Stimulated activated CD8-positive, alpha-beta memory T cell treated with anti-CD3 and anti-CD28 coated beads, Interleukin-15, amount 100 ng/mL, for 48 hours (primary cell): ENCODE results near the gene GPATCH8.
"Not testable (repeated sequence)": the region's sequence is repeated elsewhere in the genome, so short reads cannot be mapped to it uniquely, and the experiment has no call there.

Experiments
- DNase-seq, 2 donors: peaks; one replicate each; pipeline ENCODE4 v3.0.0-alpha.2; 2020; ENCODE audit warnings: low read depth in 2 of 2

The GPATCH8 gene

DNA sequence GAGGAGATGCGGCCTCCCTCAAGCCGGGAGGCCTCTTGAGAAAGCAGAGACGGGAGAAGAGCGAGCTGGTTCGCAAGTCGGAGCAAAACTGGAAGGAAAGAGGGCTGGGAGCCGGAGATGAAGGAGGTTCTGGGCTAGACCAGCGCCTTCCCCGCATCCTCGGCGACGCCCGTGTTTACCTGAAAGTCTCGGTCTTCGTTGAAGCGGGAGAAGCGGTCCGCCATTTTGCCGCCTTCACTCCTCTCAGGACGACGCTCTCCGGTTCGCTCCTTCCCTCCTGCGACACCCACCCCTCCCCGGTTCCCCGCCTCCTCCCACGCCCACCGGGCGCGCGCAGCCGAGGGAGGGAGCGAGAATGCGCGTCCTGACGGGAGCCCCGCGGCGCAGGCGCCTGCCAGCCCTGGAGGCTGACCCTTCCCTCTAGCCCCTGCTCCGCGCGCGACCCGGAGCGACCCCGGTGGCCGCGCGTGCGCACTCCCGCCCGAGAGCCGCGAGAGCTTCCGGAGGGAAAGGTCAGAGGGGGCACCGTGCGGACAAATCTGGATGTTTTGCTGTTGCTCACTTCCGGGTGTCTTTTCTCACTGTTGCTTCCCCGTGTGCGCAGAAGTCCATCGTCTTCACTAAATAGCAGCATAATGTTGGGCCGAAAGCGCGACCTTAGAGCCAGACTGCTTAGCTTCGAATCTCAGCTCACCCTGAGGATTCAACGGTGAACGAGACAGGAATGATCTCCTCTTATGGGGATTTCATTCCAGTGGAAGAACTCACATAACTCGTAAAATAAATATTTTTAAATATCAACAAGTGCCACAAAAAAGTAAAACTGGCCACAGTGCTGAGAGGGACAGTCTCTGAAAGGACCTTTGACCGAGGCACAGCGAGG is at the start of gene GPATCH8:
GPATCH8 (minus strand) TSS at position 260 of the 883 bp plus-strand sequence; CDS start at position 224, 36 bp downstream.
- DNase-seq, result peak; percentile 94 to 96

- DNase-seq, result no peak
These were observed 49.2 kb upstream of the GPATCH8 start for GRCh38 chr17:44552361-44552760.

GRCh38 chr17:44549686-44550085 is 46.5 kb upstream of the GPATCH8 start:
- no peak for DNase-seq

DNA sequence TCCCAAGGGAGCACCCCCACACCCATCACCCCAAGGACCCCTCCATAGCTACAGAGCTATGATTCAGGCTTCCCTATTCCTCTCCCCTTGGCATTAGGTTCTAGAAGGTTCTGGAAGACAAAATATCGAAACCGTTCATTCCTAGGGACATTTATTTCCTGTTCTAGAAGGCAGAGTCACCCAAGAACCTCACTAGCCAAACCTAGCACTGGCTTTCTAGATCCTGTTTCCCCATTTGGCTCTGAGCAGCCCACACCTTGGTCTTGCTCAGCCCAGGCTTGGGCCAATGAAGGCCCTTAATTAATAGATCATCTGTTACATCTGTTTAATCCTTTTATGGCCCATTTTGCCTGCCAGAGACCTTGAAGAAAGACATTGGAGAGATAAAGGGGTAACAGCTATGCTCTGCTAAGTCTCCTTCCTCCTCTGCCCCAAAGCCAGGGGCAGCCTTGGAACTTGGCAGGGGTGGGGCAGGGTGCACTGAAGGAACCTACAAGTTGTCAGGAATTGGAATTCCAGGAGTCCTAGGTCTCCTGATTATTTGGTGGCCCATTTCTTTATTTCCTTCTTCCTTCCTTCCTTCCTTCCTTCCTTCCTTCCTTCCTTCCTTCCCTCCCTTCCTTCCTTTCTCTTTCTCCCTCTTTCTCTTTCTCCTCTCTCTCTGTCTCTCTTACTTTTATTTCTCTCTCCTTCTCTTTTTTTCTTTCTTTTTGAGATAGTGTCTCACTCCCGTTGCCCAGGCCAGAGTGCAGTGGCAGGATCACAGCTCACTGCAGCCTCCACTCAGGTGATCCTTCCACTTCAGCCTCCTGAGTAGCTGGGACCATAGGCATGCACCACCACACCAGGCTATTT is 45.4 kb upstream of the GPATCH8 start:
- DNase-seq, result no peak

DNA sequence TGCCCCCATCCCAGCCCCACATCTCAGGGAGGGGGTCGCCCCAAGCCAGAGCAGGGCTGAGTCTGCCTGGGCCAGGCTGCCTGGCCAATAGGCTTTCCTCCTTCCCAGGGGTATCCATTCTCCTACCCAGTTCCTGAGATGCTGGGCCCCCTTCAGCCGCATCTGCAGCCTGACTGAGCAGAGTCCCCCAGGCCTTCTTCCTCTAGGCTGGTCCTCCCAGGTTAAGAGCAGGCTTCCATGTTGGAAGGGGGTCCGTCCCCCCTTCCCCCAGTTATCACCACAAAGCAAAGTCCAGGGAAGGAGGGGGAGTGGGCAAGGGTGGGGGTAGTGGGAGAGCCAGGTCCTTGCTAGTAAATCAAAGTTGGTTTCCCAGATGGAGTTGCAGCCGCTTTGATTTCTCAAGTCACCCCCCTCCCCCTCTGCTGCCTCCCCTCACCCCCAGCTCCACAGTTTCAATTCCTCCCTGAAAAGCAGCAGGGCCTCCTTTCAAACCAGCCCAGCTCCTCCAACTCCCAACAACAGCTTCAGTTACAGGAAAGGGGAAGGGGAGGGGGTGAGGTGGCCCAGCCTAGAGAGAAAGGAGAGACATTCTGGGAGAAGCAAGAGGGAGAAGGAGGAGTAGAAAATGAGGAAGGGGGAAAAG is 44.5 kb upstream of the GPATCH8 start:
- DNase-seq, result no peak

DNA sequence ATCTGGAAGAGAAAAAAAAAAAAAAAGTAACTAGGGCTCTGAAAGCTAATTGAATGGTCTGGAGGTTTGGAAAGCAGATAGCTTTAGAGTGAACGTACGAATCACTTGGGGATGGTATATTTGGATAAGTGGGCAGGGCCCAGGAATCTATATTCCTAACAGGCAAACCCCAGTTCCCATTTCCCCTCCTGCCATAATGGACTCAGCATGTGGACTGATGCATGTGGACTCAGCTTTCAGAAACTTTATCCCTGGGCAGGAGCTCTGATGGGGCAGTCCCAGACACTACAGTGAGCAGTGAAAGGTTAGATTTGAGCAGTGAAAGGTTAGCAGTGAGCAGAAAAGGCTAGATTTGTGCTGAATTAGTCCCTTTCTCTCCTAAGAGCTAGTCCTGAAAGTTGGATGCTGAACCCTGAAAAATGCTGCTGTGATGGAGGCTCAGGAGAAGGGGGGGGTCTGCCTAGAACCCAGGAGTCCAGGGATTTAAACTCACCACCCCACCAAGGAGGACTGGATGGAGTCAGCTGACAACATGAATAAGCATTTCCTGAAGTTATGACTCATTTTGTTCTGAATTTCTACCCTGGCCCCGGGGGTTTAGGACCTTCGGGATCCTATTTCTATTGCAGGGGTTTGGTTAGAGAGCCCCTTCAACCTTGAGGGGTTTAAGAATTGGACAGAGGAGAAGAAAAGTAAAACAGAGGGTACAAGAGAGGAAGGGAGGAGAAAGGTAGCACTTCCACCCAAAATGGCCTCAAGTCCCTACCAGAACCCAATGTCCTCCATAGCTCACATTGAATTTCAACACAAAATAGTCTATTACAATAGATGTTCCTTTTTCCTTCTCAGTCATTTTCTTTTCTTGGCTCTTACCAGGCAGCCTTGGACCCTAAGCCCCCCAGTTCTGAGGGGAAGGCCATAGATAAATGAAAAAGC is 43.7 kb upstream of the GPATCH8 start:
- DNase-seq, result no peak

DNA sequence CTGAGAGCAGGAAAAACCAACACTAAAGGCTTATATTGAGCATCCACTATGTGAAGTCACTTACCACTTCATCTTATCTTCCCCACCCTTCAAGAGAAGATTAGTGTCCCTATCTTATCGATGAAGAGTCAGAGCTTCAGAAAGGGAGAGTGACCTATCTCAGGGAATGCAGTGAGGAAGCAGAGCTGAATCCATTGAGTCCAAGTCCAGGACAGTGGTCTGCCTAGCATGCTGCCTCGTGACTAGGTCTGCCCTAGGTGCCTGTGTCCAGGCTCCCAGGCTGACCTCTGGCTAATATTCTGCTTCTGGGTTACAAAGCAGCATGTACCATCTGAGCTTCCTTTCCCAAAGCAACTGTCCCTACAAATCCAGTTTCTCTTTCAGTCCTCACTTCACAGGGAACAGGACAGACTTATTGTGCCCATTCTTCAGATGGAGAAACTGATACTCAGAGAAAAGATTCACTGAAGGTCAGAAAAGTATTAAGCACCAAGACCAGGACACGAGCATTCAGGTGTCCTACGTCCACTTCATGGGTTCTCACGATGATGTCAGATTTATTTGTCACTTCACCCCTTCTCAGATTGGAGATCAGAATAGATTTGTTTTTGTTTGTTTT is 40.8 kb upstream of the GPATCH8 start:
- DNase-seq, result no peak

DNA sequence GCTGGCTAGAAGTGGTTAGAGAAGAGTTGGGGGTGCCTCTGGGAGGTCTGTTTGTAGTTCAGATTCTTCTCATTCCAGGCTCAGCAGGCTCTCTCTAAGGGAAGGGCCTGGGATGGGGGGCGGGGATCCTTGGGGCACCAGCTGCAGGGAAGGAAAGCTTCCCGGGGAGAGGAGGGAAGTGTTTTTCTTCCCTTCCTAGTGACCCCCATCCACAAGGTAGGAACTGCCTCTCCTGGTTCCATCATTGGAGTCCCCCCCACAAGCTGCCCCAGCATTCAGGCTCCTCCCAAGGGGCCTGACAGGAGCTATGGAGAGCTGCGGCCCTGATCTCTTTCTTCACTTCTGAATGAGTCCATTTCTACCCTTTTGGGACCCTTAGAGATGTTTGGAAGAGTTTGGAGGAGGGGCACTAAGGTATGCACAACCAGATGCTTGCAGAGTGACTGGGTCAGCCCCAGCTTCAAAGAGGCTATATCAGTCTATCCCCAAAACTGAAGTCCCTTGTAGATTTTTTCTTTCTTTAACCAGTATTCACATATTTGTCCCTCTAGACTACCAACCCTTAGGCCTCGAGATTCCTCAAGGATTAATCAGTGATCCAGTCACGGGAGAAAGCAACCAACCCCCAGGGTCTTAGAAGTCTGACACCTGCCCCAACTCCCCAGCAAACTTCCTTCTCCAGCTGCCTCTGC is 40.2 kb upstream of the GPATCH8 start:
- DNase-seq, result no peak

- no peak for DNase-seq
These were observed 38.8 kb upstream of the GPATCH8 start for GRCh38 chr17:44541884-44542581.

- no peak for DNase-seq
These were observed 37.3 kb upstream of the GPATCH8 start for GRCh38 chr17:44540246-44541084.

DNA sequence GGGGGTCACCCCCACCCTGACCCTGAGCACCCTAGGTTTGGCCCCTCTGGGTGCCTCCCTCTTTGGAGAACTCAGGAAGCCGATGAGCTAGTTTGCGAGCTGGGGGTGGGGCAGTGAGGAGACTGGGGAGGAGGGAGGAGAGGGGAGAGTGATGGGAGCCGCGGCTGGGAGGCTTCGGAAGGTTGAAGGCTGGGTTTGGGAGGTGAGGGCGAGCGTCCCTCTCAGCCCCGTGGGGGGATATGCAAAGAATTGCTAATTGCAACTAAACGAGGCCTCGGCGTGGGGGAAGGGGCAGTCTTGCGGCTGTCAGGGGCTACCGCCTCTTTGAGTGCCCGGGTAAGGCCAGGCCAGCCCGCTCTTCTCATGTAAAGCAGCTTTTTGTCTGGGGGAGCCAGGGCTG is 36.5 kb upstream of the GPATCH8 start:
- DNase-seq, result no peak

- not testable (repeated sequence) for DNase-seq
These were observed 34.7 kb upstream of the GPATCH8 start for GRCh38 chr17:44537922-44538321.

DNA sequence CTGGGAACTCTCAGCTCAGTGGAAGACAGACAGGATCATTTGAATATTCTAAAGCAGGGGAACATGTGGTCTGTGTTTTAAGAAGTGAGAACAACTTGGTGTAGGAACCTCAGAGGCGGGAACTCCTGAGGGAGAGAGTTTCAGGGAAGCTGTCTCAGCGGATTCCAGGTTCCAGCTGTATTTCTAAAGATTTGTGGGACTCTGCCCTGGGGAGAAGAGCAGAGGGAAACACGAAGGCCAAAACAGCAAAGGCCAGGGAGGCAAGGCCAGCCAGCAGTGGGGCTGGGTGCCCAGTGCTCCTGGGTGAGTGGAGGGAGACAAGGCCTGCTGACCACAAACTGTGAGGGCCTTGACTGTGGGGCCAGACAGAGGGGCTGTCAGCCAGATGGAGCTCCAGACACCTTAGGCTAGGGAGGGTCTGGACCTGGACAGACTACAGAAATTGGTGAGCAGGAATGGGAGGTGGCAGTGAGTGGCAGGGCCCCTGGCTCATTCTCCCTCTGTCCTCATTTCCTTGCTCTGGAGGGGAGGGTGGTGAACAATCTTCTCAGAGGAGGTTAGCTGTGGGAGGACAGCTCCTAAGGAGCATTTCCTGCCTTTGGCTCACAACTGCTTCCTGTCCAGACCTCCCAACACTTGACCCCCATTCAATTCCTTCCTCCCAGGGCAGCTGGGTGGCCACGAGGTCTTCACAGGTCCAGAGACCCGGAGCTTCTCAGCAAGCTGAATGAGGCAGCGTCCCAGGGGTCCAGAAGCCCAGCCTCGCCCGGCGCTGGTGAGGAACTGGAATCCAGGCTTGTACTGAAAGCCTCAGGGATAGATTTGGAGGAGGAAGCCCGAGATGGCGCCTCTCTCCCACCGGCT is 33.1 kb upstream of the GPATCH8 start:
- DNase-seq, result no peak

DNA sequence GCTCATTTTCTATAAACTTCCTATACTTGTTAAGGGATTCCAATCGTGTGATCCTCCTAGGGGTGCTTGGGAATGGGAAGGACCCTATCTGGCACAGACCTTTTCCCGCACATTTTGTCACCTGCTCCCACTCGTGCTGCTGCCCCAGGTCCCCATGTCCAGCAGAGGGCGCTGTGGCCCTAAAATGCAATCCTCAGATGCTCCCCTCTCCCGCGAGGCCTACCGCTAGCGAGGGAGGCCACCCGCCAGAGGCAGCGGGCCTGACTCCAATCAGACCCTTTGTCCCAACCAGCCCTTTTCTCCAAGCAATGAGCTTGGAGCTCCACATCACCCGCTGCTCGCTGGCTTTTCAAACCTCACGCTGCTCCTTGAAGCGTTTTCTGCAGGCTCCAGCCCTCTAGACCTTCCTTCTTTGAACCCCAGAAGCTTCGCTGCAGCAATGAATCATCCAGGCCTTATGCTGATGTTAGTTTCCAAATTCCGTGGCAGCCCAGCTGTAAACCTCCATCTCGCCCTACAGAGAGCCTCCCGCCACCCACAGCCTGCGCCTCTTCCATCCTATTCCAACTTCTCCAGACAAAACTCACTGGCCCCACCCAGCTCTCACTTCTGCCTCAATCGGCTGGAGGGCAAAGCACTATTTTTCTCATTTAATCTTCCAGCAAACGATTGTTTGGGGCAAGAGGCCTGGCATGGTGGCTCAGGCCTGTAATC is 30.5 kb upstream of the GPATCH8 start:
- DNase-seq, result peak; percentile 74 to 75

GRCh38 chr17:44530896-44531418 is 27.8 kb upstream of the GPATCH8 start:
- no peak for DNase-seq

DNA sequence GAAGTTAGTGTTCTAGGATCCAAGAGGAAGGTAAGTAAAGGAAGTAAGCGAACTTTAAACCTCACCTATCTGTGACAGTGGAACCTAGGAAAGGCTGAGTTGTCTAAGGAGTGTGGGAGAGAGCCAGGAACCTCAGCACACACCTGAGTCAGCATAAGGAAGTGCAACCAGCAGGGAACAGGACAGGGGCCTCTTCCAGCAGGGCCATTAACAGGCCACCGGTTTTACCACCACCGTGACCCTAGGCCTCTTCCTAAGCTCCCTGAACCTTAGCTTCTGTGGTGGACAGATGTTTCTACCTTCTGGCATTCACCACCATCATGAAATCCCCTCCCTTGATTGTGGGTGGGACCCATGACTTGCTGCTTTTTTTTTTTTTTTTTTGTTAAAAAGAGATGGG is 26.7 kb upstream of the GPATCH8 start:
- no peak for DNase-seq

GRCh38 chr17:44527954-44528353 is 24.7 kb upstream of the GPATCH8 start:
- DNase-seq, result no peak
